B cell (primary cell): ENCODE measurements around the gene CBX7.

Experiments
- CTCF ChIP-seq: fragments of 200-600 bp; IDR thresholded peaks from one replicate; pipeline ENCODE4 v1.8.0; 2022; ENCODE audit warnings: antibody characterized with exemption, mild to moderate bottlenecking
- EZH2 ChIP-seq: IDR thresholded peaks from 2 replicates; pipeline ENCODE4 v1.6.1; 2012; ENCODE audit warnings: borderline replicate concordance, low read depth, mild to moderate bottlenecking, moderate library complexity, low read length; ENCODE audit not compliant: insufficient read depth, poor library complexity, severe bottlenecking

GRCh38 chr22:39148727-39149535 is 3.5 kb downstream of the CBX7 start:
- TF ChIP-seq CTCF (no peak), EZH2 (no peak)
